Activated T-cell treated with anti-CD3 and anti-CD28 coated beads, Interleukin-2, amount 50 U/mL, for 72 hours (primary cell): ENCODE results near the gene HERC4. TPM values are rescaled to one million over a fixed set of nuclear protein-coding genes. Genes with fewer than 3 reads are reported as not detected.
"Not testable (repeated sequence)": the region's sequence is repeated elsewhere in the genome, so short reads cannot be mapped to it uniquely, and the experiment has no call there.

ENCODE experiments used
- ATAC-seq, 2 donors: fragments of 150-1000 bp; cut with Tn5 transposase; replicated peaks in 1 of 2; 2 replicates each; pipeline ENCODE4 v1.10.0; 2021; ENCODE audit warnings: moderate library complexity in 2 of 2, mild to moderate bottlenecking in 1 of 2
- DNase-seq, 2 donors: peaks; one replicate each; pipeline ENCODE4 v3.0.0; 2021 to 2022; ENCODE audit warnings: mixed read lengths in 1 of 2
- H3K27ac Mint-ChIP-seq: one replicate; pipeline ENCODE4 v1.8.0; 2022; ENCODE audit warnings: mild to moderate bottlenecking, moderate library complexity, mixed read lengths
- H3K27me3 Mint-ChIP-seq: one replicate; pipeline ENCODE4 v1.8.0; 2022; ENCODE audit warnings: low read depth, mixed read lengths
- H3K36me3 Mint-ChIP-seq, 2 donors: one replicate each; pipeline ENCODE4 v1.8.0; 2022; ENCODE audit warnings: mixed read lengths in 2 of 2, mild to moderate bottlenecking in 1 of 2; ENCODE audit not compliant: insufficient read depth in 2 of 2
- H3K4me1 Mint-ChIP-seq: one replicate; pipeline ENCODE4 v1.8.0; 2022; ENCODE audit warnings: low read depth, mixed read lengths
- H3K4me3 Mint-ChIP-seq, 2 donors: one replicate each; pipeline ENCODE4 v1.8.0; 2022; ENCODE audit warnings: mild to moderate bottlenecking in 2 of 2, mixed read lengths in 2 of 2, moderate library complexity in 2 of 2
- H3K9me3 Mint-ChIP-seq, 2 donors: one replicate each; pipeline ENCODE4 v1.8.0; 2022; ENCODE audit warnings: mixed read lengths in 2 of 2
- total RNA-seq, 2 donors: library from RNA; stranded (reverse); gene quantifications; one replicate each; pipeline ENCODE4 v1.2.3, GENCODE V29; 2022

The HERC4 gene
- total RNA-seq, 2 donors from 2014 or later: 73.5 to 85.6 TPM

- Mint-ChIP-seq H3K4me1 (peaks cover 48% of the 10 kb centered on the region), H3K36me3 (peaks cover 4 to 12% of the 10 kb centered on the region in 2 donors), H3K27me3 (no peaks in the 10 kb centered on the region), H3K27ac (peak overlapping the region; percentile 33), H3K4me3 (no peak overlapping the region), H3K9me3 (no peaks in the 10 kb centered on the region)
- DNase-seq (no peak), ATAC-seq (no peak)
Observed at GRCh38 chr10:68067029-68067428, 8.1 kb downstream of the HERC4 start.

GRCh38 chr10:68053553-68053952, 21.5 kb downstream of the HERC4 start:
- Mint-ChIP-seq H3K27me3 (no peaks in the 10 kb centered on the region), H3K9me3 (no peaks in the 10 kb centered on the region), H3K36me3 (peaks cover 0 to 3% of the 10 kb centered on the region in 2 donors), H3K4me1 (peaks cover 24% of the 10 kb centered on the region), H3K4me3 (no peak overlapping the region), H3K27ac (no peak overlapping the region)
- DNase-seq (no peak), ATAC-seq (no peak)

- Mint-ChIP-seq H3K27ac (no peak overlapping the region), H3K27me3 (no peaks in the 10 kb centered on the region), H3K4me3 (no peak overlapping the region), H3K36me3 (peaks cover 0 to 3% of the 10 kb centered on the region in 2 donors), H3K4me1 (peaks cover 32% of the 10 kb centered on the region), H3K9me3 (no peaks in the 10 kb centered on the region)
- ATAC-seq (no peak), DNase-seq (no peak)
Observed at GRCh38 chr10:68052463-68052862, 22.6 kb downstream of the HERC4 start.

- H3K27ac Mint-ChIP-seq: no peak overlapping the region
- no peaks in the 10 kb centered on the region for H3K9me3 Mint-ChIP-seq
- ATAC-seq (no peak), DNase-seq (no peak)
- H3K4me1 Mint-ChIP-seq: peaks cover 54% of the 10 kb centered on the region
- H3K27me3 Mint-ChIP-seq: no peaks in the 10 kb centered on the region
- H3K36me3 Mint-ChIP-seq: peaks cover 0 to 3% of the 10 kb centered on the region in 2 donors
- no peak overlapping the region for H3K4me3 Mint-ChIP-seq
Observed at GRCh38 chr10:68049289-68050078, 25.6 kb downstream of the HERC4 start.

- Mint-ChIP-seq H3K27me3 (no peaks in the 10 kb centered on the region), H3K9me3 (no peaks in the 10 kb centered on the region), H3K27ac (no peak overlapping the region), H3K4me1 (peaks cover 54% of the 10 kb centered on the region), H3K36me3 (no peaks in the 10 kb centered on the region), H3K4me3 (no peak overlapping the region)
- DNase-seq: no peak
- no peak for ATAC-seq
Observed at GRCh38 chr10:68047554-68048327, 27.3 kb downstream of the HERC4 start.

- Mint-ChIP-seq H3K4me1 (peaks cover 54% of the 10 kb centered on the region), H3K27ac (no peak overlapping the region), H3K36me3 (no peaks in the 10 kb centered on the region), H3K4me3 (no peak overlapping the region), H3K9me3 (no peaks in the 10 kb centered on the region), H3K27me3 (no peaks in the 10 kb centered on the region)
- DNase-seq: no peak
- ATAC-seq: no peak
Observed at GRCh38 chr10:68047122-68047521, 28.0 kb downstream of the HERC4 start.

GRCh38 chr10:68046642-68047041, 28.4 kb downstream of the HERC4 start:
- H3K4me1 Mint-ChIP-seq: peaks cover 52% of the 10 kb centered on the region
- DNase-seq: no peak
- H3K9me3 Mint-ChIP-seq: no peaks in the 10 kb centered on the region
- H3K36me3 Mint-ChIP-seq: no peaks in the 10 kb centered on the region
- ATAC-seq: no peak
- no peak overlapping the region for H3K27ac Mint-ChIP-seq
- no peak overlapping the region for H3K4me3 Mint-ChIP-seq
- H3K27me3 Mint-ChIP-seq: no peaks in the 10 kb centered on the region

- ATAC-seq (peak; percentile 45 to 51), DNase-seq (no peak)
- no peaks in the 10 kb centered on the region for H3K27me3 Mint-ChIP-seq
- peak overlapping the region; percentile 94 for H3K27ac Mint-ChIP-seq
- H3K4me3 Mint-ChIP-seq: peak overlapping the region in 1 of 2 donors; percentile 75
- no peaks in the 10 kb centered on the region for H3K36me3 Mint-ChIP-seq
- no peaks in the 10 kb centered on the region for H3K9me3 Mint-ChIP-seq
- H3K4me1 Mint-ChIP-seq: peaks cover 42% of the 10 kb centered on the region
Observed at GRCh38 chr10:68043030-68043429, 32.1 kb downstream of the HERC4 start.

- no peak overlapping the region for H3K27ac Mint-ChIP-seq
- ATAC-seq: no peak
- H3K4me1 Mint-ChIP-seq: no peaks in the 10 kb centered on the region
- no peak overlapping the region for H3K4me3 Mint-ChIP-seq
- peaks cover 8 to 18% of the 10 kb centered on the region in 2 donors for H3K36me3 Mint-ChIP-seq
- H3K27me3 Mint-ChIP-seq: no peaks in the 10 kb centered on the region
- no peaks in the 10 kb centered on the region for H3K9me3 Mint-ChIP-seq
- DNase-seq: no peak
Observed at GRCh38 chr10:68032113-68032512, 43.0 kb downstream of the HERC4 start.

GRCh38 chr10:68027429-68027828, 47.7 kb downstream of the HERC4 start:
- Mint-ChIP-seq H3K4me3 (no peak overlapping the region), H3K4me1 (no peaks in the 10 kb centered on the region), H3K36me3 (peaks cover 5 to 6% of the 10 kb centered on the region in 2 donors), H3K27ac (no peak overlapping the region), H3K27me3 (no peaks in the 10 kb centered on the region), H3K9me3 (peaks cover 0 to 2% of the 10 kb centered on the region in 2 donors)
- DNase-seq (no peak), ATAC-seq (no peak)

- peaks cover 18 to 29% of the 10 kb centered on the region in 2 donors for H3K36me3 Mint-ChIP-seq
- no peaks in the 10 kb centered on the region for H3K4me1 Mint-ChIP-seq
- H3K27ac Mint-ChIP-seq: peak overlapping the region; percentile 6
- H3K27me3 Mint-ChIP-seq: no peaks in the 10 kb centered on the region
- peaks cover 2 to 6% of the 10 kb centered on the region in 2 donors for H3K9me3 Mint-ChIP-seq
- no peak overlapping the region for H3K4me3 Mint-ChIP-seq
- DNase-seq (no peak), ATAC-seq (no peak)
Observed at GRCh38 chr10:68023292-68023691, 51.8 kb downstream of the HERC4 start.

GRCh38 chr10:68022324-68022723, 52.8 kb downstream of the HERC4 start:
- H3K4me1 Mint-ChIP-seq, H3K9me3 Mint-ChIP-seq, H3K27ac Mint-ChIP-seq, H3K4me3 Mint-ChIP-seq, DNase-seq, ATAC-seq, H3K27me3 Mint-ChIP-seq: not testable (repeated sequence)
- peaks cover 18 to 29% of the 10 kb centered on the region in 2 donors for H3K36me3 Mint-ChIP-seq

GRCh38 chr10:68016519-68016918, 58.6 kb downstream of the HERC4 start:
- not testable (repeated sequence) for DNase-seq, H3K9me3 Mint-ChIP-seq, H3K4me3 Mint-ChIP-seq, H3K27me3 Mint-ChIP-seq, ATAC-seq, H3K27ac Mint-ChIP-seq, H3K4me1 Mint-ChIP-seq
- H3K36me3 Mint-ChIP-seq: peaks cover 13 to 25% of the 10 kb centered on the region in 2 donors
